Measurements from ENCODE around the gene ADAT1.

GRCh38 chr16:75622761-75623605 lies at the start of gene ADAT1:
- TF ChIP-seq, protein P1, sequence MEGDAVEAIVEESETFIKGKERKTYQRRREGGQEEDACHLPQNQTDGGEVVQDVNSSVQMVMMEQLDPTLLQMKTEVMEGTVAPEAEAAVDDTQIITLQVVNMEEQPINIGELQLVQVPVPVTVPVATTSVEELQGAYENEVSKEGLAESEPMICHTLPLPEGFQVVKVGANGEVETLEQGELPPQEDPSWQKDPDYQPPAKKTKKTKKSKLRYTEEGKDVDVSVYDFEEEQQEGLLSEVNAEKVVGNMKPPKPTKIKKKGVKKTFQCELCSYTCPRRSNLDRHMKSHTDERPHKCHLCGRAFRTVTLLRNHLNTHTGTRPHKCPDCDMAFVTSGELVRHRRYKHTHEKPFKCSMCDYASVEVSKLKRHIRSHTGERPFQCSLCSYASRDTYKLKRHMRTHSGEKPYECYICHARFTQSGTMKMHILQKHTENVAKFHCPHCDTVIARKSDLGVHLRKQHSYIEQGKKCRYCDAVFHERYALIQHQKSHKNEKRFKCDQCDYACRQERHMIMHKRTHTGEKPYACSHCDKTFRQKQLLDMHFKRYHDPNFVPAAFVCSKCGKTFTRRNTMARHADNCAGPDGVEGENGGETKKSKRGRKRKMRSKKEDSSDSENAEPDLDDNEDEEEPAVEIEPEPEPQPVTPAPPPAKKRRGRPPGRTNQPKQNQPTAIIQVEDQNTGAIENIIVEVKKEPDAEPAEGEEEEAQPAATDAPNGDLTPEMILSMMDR (IDR thresholded peaks at IDR 0.05; ENCODE audit: low read depth, low read length, missing input control): no peak
- no peak for TF ChIP-seq HNF4A (conservative IDR thresholded peaks at IDR 0.05)
- peak; percentile 84 to 95 for TF ChIP-seq GABPA (IDR thresholded peaks at IDR 0.05 in 1 of 2, conservative IDR thresholded peaks at IDR 0.05 in 1 of 2)
- TF ChIP-seq TAF1 (conservative IDR thresholded peaks at IDR 0.05): no peak
- no peak for TF ChIP-seq JUND (IDR thresholded peaks at IDR 0.05)
- no peak for TF ChIP-seq NR2F2 (IDR thresholded peaks at IDR 0.05)
- TF ChIP-seq, protein P2, sequence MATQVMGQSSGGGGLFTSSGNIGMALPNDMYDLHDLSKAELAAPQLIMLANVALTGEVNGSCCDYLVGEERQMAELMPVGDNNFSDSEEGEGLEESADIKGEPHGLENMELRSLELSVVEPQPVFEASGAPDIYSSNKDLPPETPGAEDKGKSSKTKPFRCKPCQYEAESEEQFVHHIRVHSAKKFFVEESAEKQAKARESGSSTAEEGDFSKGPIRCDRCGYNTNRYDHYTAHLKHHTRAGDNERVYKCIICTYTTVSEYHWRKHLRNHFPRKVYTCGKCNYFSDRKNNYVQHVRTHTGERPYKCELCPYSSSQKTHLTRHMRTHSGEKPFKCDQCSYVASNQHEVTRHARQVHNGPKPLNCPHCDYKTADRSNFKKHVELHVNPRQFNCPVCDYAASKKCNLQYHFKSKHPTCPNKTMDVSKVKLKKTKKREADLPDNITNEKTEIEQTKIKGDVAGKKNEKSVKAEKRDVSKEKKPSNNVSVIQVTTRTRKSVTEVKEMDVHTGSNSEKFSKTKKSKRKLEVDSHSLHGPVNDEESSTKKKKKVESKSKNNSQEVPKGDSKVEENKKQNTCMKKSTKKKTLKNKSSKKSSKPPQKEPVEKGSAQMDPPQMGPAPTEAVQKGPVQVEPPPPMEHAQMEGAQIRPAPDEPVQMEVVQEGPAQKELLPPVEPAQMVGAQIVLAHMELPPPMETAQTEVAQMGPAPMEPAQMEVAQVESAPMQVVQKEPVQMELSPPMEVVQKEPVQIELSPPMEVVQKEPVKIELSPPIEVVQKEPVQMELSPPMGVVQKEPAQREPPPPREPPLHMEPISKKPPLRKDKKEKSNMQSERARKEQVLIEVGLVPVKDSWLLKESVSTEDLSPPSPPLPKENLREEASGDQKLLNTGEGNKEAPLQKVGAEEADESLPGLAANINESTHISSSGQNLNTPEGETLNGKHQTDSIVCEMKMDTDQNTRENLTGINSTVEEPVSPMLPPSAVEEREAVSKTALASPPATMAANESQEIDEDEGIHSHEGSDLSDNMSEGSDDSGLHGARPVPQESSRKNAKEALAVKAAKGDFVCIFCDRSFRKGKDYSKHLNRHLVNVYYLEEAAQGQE (IDR thresholded peaks at IDR 0.05): peak; percentile 11
- peak; percentile 68 for TF ChIP-seq YY1 (IDR thresholded peaks at IDR 0.05)
- peak in 1 of 2 donors; percentile 28 for TF ChIP-seq RAD21 (IDR thresholded peaks at IDR 0.05)
- TF ChIP-seq, protein P3, sequence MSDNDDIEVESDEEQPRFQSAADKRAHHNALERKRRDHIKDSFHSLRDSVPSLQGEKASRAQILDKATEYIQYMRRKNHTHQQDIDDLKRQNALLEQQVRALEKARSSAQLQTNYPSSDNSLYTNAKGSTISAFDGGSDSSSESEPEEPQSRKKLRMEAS (IDR thresholded peaks at IDR 0.05): peak; percentile 76

Measured in liver (tissue), 3 donors.